Lower leg skin (tissue), 4 donors: ENCODE results near the gene NELFCD. TPM values are rescaled to one million over a fixed set of nuclear protein-coding genes. Genes with fewer than 3 reads are reported as not detected.
A peak's percentile ranks its signal among the peaks of the same experiment; 100 is the strongest.

Source experiments
- DNase-seq, 2 donors: peaks; one replicate each; pipeline ENCODE4 v3.0.0-alpha.2; 2019; ENCODE audit warnings: low spot score in 2 of 2
- H3K4me3 ChIP-seq: fragments of 200-600 bp; sonication (generic); 2 replicates; pipeline ENCODE4 v1.5.1; 2017; ENCODE audit warnings: mild to moderate bottlenecking, low read depth; ENCODE audit not compliant: poor library complexity, severe bottlenecking
- POLR2A ChIP-seq, 2 donors: fragments of 450-650 bp; IDR thresholded peaks; one replicate each; pipeline ENCODE4 v1.6.1; 2016 to 2017; ENCODE audit warnings: antibody characterized with exemption in 2 of 2, mild to moderate bottlenecking in 1 of 2, moderate library complexity in 1 of 2
- WGBS, 2 donors: methylation state at CpG; one replicate each; pipeline ENCODE4 v1.1.5; 2018; 5-methylcytosine and 5-hydroxymethylcytosine counted together
- intact Hi-C: fragments of 100-400 bp; cut with DNase I; formaldehyde crosslinking; loops from one replicate; pipeline ENCODE4 v1.15.0; 2023; ENCODE audit warnings: low total_unique reads
- total RNA-seq, 4 donors: library from RNA; depleted of rRNA; stranded (reverse); fragments of >200 nt; gene quantifications; one replicate each; pipeline ENCODE4 v1.1.0, GENCODE V29; 2016
- TF ChIP-seq, protein P1 (sequence below), 3 donors: fragments of 450-650 bp; IDR thresholded peaks; one replicate each; pipeline ENCODE4 v1.5.1; 2016; ENCODE audit warnings: antibody characterized with exemption in 3 of 3, mild to moderate bottlenecking in 3 of 3, moderate library complexity in 2 of 3

Gene NELFCD
- total RNA-seq, 4 donors from 2014 or later: 36.9 to 53.8 (median 44.6) TPM

DNA sequence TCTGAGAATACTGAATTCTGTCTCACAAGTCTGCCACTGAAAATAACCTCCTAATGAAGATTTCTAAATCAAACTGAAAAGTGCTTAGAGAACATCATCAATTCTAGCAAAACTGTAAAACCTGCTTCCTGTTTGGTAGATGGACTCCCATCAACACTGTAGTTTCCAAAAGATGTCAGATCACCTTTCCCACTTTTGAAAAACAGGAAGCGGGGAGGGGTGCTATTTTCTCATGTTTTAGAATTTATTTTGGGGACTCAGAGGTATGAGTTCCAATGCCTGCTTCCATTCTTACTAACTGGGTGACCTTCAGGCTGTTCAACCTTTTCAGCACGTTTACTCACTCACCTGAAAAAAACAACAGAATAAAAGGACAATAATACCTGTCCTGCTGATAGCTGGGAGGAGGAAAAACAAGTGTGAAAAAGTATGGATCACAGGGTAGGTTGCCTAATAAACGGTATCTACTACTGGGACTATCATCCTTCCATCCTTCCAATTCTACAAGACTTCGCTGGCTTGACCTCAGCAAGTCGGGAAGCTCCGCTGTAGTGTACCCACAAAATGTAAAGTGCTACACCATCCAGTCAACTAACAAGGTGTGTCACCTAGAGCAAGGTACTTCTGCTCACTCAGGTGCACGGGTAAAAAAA lies 50.0 kb downstream of the NELFCD start:
- H3K4me3 ChIP-seq: no peak overlapping the region
- TF ChIP-seq POLR2A (IDR thresholded peaks at IDR 0.05): no peak
- TF ChIP-seq, protein P1, sequence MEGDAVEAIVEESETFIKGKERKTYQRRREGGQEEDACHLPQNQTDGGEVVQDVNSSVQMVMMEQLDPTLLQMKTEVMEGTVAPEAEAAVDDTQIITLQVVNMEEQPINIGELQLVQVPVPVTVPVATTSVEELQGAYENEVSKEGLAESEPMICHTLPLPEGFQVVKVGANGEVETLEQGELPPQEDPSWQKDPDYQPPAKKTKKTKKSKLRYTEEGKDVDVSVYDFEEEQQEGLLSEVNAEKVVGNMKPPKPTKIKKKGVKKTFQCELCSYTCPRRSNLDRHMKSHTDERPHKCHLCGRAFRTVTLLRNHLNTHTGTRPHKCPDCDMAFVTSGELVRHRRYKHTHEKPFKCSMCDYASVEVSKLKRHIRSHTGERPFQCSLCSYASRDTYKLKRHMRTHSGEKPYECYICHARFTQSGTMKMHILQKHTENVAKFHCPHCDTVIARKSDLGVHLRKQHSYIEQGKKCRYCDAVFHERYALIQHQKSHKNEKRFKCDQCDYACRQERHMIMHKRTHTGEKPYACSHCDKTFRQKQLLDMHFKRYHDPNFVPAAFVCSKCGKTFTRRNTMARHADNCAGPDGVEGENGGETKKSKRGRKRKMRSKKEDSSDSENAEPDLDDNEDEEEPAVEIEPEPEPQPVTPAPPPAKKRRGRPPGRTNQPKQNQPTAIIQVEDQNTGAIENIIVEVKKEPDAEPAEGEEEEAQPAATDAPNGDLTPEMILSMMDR (IDR thresholded peaks at IDR 0.05): no peak
- DNase-seq: no peak
- 67 to 72% methylated on average over 7 of the region's 7 CpGs for WGBS, 2 donors
- intact Hi-C loops: no loop called here

DNA sequence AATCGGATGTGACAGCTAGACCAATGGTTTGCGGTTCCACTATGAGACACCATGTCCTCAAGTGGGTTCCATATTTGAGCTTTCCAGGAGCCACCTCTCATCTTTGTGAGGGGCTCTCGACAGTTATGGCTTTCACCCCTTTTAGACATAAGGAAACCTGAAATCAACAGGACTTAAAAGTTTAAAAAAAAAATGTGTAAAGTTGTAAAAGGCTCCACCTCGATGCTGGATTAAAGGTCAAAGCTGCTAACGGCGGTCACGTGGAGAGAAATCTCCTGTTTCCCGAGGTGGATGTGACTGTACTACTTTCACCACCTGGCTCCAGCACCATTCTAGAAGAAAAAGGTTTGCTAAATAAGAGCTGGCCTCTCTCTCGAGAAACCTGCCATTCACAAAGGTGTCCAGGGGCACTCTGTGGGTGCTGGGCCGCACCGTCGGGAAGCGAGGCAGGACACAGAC lies 50.5 kb downstream of the NELFCD start:
- intact Hi-C loops: no loop called here
- no peak for DNase-seq
- peak overlapping the region; percentile 80 for H3K4me3 ChIP-seq
- WGBS, 2 donors: 17 to 19% methylated on average over 12 to 13 of the region's 13 CpGs
- TF ChIP-seq, protein P1 (IDR thresholded peaks at IDR 0.05): no peak
- TF ChIP-seq POLR2A (IDR thresholded peaks at IDR 0.05): no peak

DNA sequence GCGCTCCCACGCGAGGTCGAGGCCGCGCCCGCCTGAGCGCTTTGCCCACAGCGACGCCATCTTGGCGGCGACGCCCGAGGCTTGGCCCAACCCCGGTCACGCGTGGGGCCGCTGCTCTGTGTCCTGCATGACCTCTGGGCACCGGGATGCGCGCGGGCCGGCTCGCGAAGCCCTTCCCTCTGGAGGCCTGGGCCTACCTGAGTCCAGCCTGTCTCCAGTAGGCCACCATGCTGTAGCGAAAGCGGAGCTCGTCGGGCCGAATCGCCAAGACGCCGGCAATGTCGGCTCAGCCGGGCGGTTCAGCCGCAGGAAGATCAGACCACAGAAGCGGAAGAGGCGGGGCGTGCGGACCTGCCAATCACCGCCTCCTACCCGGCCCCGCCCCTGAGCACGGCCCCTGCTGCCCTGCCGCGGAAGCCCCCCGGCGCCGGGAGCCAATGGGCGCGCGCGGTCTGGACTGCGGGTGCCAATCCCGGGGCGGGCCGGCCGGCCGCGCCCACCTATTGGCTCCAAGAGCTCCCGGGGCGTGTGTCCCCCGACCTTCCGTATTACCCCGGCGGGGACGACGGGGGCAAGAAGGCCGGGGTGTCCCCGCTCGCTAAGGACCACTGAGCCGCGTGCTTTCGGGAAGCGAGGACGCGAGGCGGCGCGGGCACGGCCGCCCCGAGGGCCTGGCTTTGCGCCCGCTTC lies 51.1 kb downstream of the NELFCD start, which contains the start of gene ATP5F1E:
Gene ATP5F1E (minus strand): TSS at position 313 of the 690 bp plus-strand sequence. CDS start 84 bp downstream, at position 229.
- DNase-seq: peak; percentile 93 to 99
- peak within 1 kb of the TSS; percentile 80 for H3K4me3 ChIP-seq
- intact Hi-C loops: no loop called here
- TF ChIP-seq, protein P1 (IDR thresholded peaks at IDR 0.05): peak in 1 of 3 donors; percentile 7
- peak in 1 of 2 donors; percentile 79 for TF ChIP-seq POLR2A (IDR thresholded peaks at IDR 0.05)
- 0 to 1% methylated on average over 18 to 27 of the region's 86 CpGs for WGBS, 2 donors

DNA sequence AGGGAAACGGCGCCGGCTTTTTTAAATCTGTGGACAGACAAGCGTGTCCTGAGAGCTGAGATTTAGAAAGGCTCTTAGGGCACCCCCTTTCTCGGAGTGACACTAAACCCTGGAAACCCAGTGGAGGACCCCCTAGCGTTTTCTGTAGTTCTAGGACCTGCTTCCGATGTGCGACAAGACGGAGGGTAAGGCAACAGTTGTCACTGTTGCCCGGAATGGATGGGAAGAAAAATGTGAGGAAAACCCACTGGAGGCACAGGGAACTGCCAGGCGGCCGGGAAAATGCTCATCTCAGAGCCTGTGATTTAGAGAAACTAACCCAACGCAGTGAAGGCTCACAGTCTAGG lies 51.6 kb downstream of the NELFCD start:
- intact Hi-C loops: no loop called here
- peak overlapping the region; percentile 42 for H3K4me3 ChIP-seq
- 0 to 2% methylated on average over 13 of the region's 13 CpGs for WGBS, 2 donors
- DNase-seq: no peak
- TF ChIP-seq, protein P1 (IDR thresholded peaks at IDR 0.05): no peak
- TF ChIP-seq POLR2A (IDR thresholded peaks at IDR 0.05): no peak

DNA sequence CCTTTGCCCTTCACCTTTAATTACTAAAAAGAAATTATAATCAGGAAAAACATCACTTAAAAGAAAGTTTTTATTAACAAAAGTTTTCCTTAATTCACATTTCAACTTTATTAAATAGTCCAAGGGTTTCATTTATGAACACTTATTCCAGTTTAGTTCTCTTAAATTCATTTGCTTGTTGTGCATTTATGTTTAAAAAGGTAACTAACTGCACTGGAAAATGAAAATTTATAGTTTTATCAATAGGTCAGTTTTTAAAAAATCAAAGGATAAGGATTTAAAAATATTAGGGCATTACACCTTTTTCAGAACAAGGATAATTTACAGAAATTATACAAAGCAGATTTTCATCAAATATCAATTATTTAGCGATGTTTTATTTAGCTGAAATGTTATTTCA lies 52.0 kb downstream of the NELFCD start:
- no peak for TF ChIP-seq POLR2A (IDR thresholded peaks at IDR 0.05)
- TF ChIP-seq, protein P1 (IDR thresholded peaks at IDR 0.05): no peak
- 97 to 98% methylated on average over 1 of the region's 1 CpG for WGBS, 2 donors
- H3K4me3 ChIP-seq: no peak overlapping the region
- DNase-seq: no peak
- intact Hi-C loops: no loop called here
